Hepatocyte (in vitro differentiated cells): Measurements from ENCODE around the gene EPHB2. TPM values are rescaled to one million over a fixed set of nuclear protein-coding genes. Genes with fewer than 3 reads are reported as not detected.

ENCODE experiments used
- DNase-seq: peaks from one replicate; pipeline ENCODE4 v3.0.0-alpha.2; 2016; ENCODE audit warnings: low spot score
- H2AFZ ChIP-seq: fragments of 200-600 bp; sonication (generic); 2 replicates; pipeline ENCODE4 v1.6.0; 2016; ENCODE audit warnings: antibody characterized with exemption, mild to moderate bottlenecking
- H3K27ac ChIP-seq: fragments of 200-600 bp; sonication (generic); 2 replicates; pipeline ENCODE4 v1.5.1; 2016; ENCODE audit warnings: mild to moderate bottlenecking
- H3K27me3 ChIP-seq: fragments of 200-600 bp; sonication (generic); 2 replicates; pipeline ENCODE4 v1.6.1; 2016
- H3K36me3 ChIP-seq: fragments of 200-600 bp; sonication (generic); replicated peaks from 2 replicates; pipeline ENCODE4 v1.5.1; 2016; ENCODE audit warnings: low read depth; ENCODE audit not compliant: insufficient read depth
- H3K4me1 ChIP-seq: fragments of 200-600 bp; sonication (generic); 2 replicates; pipeline ENCODE4 v1.5.1; 2016; ENCODE audit warnings: mild to moderate bottlenecking, moderate library complexity; ENCODE audit not compliant: insufficient read depth
- H3K4me2 ChIP-seq: fragments of 200-600 bp; sonication (generic); 2 replicates; pipeline ENCODE4 v1.6.0; 2016
- H3K4me3 ChIP-seq: fragments of 200-600 bp; sonication (generic); 2 replicates; pipeline ENCODE4 v1.5.1; 2016; ENCODE audit warnings: mild to moderate bottlenecking
- H3K79me2 ChIP-seq: fragments of 200-600 bp; sonication (generic); 2 replicates; pipeline ENCODE4 v1.6.0; 2017; ENCODE audit warnings: mild to moderate bottlenecking
- H3K9me2 ChIP-seq: fragments of 200-600 bp; sonication (generic); replicated peaks from 2 replicates; pipeline ENCODE4 v1.6.0; 2017; ENCODE audit warnings: mild to moderate bottlenecking; ENCODE audit not compliant: insufficient read depth
- H3K9me3 ChIP-seq: fragments of 200-600 bp; sonication (generic); 2 replicates; pipeline ENCODE4 v1.5.1; 2016; ENCODE audit warnings: low read depth, mild to moderate bottlenecking
- H4K20me1 ChIP-seq: fragments of 200-600 bp; sonication (generic); 2 replicates; pipeline ENCODE4 v1.6.0; 2016; ENCODE audit warnings: mild to moderate bottlenecking; ENCODE audit not compliant: insufficient read depth, poor library complexity, severe bottlenecking
- CTCF ChIP-seq: fragments of 200-600 bp; sonication (generic); IDR thresholded peaks from 2 replicates; pipeline ENCODE4 v1.5.1; 2016; ENCODE audit warnings: antibody characterized with exemption, mild to moderate bottlenecking; ENCODE audit not compliant: poor library complexity
- EZH2 ChIP-seq: fragments of 200-600 bp; sonication (generic); IDR thresholded peaks from 2 replicates; pipeline ENCODE4 v1.6.1; 2016; ENCODE audit warnings: antibody characterized with exemption, mild to moderate bottlenecking, borderline replicate concordance
- EZH2phosphoT487 ChIP-seq: fragments of 200-600 bp; sonication (generic); IDR thresholded peaks from one replicate; pipeline ENCODE4 v1.6.1; 2018; ENCODE audit warnings: antibody characterized with exemption, mild to moderate bottlenecking, low read depth, moderate library complexity; ENCODE audit not compliant: unreplicated experiment, severe bottlenecking
- WGBS: methylation state at CpG from one replicate; pipeline ENCODE4 v1.1.6; 2016; ENCODE audit warnings: low lambda C conversion rate; ENCODE audit errors: missing lambda C conversion rate; 5-methylcytosine and 5-hydroxymethylcytosine counted together
- polyA plus RNA-seq: library from polyadenylated mRNA; unstranded; fragments of >200 nt; fragmentation: Nextera tagmentation; extraction: Ambion mirVana; gene quantifications from 2 replicates; pipeline ENCODE4 v1.2.1, GENCODE V29; 2016
- total RNA-seq: library from RNA; depleted of rRNA; stranded (reverse); fragments of >200 nt; gene quantifications from 2 replicates; pipeline ENCODE4 v1.2.3, GENCODE V29; 2014

The EPHB2 gene
- total and polyA plus RNA-seq, 2 experiments from 2014 or later = 17.2 to 18.3 TPM

GRCh38 chr1:22789356-22789994 lies 78.8 kb downstream of the EPHB2 start:
- Histone ChIP-seq H2AFZ (no peak overlapping the region), H3K9me3 (no peaks in the 10 kb centered on the region), H3K9me2 (no peaks in the 10 kb centered on the region), H4K20me1 (no peaks in the 10 kb centered on the region), H3K79me2 (no peaks in the 10 kb centered on the region), H3K4me1 (peaks cover 6% of the 10 kb centered on the region), H3K27ac (no peak overlapping the region), H3K27me3 (peaks cover 4% of the 10 kb centered on the region), H3K4me2 (no peak overlapping the region), H3K36me3 (no peaks in the 10 kb centered on the region), H3K4me3 (no peak overlapping the region)
- 71% methylated on average over 6 of the region's 6 CpGs for WGBS
- no peak for TF ChIP-seq EZH2phosphoT487
- no peak for TF ChIP-seq EZH2
- no peak for TF ChIP-seq CTCF
- no peak for DNase-seq

- H3K4me1 ChIP-seq = peaks cover 14% of the 10 kb centered on the region
- H3K9me2 ChIP-seq = no peaks in the 10 kb centered on the region
- no peak for DNase-seq
- H2AFZ ChIP-seq = no peak overlapping the region
- no peak overlapping the region for H3K4me2 ChIP-seq
- H3K4me3 ChIP-seq = no peak overlapping the region
- no peaks in the 10 kb centered on the region for H3K79me2 ChIP-seq
- 76% methylated on average over 13 of the region's 13 CpGs for WGBS
- peaks cover 4% of the 10 kb centered on the region for H3K27me3 ChIP-seq
- TF ChIP-seq EZH2 (no peak), EZH2phosphoT487 (no peak), CTCF (no peak)
- H3K36me3 ChIP-seq = no peaks in the 10 kb centered on the region
- no peaks in the 10 kb centered on the region for H3K9me3 ChIP-seq
- no peaks in the 10 kb centered on the region for H4K20me1 ChIP-seq
- H3K27ac ChIP-seq = no peak overlapping the region
Measured at GRCh38 chr1:22790232-22791008, 79.8 kb downstream of the EPHB2 start.

GRCh38 chr1:22791831-22792347 lies 81.2 kb downstream of the EPHB2 start:
- Histone ChIP-seq H3K27ac (no peak overlapping the region), H2AFZ (no peak overlapping the region), H3K36me3 (no peaks in the 10 kb centered on the region), H3K79me2 (no peaks in the 10 kb centered on the region), H3K27me3 (no peaks in the 10 kb centered on the region), H3K4me1 (peaks cover 14% of the 10 kb centered on the region), H4K20me1 (no peaks in the 10 kb centered on the region), H3K4me2 (no peak overlapping the region), H3K9me2 (no peaks in the 10 kb centered on the region), H3K4me3 (no peak overlapping the region), H3K9me3 (no peaks in the 10 kb centered on the region)
- TF ChIP-seq CTCF (no peak), EZH2 (no peak), EZH2phosphoT487 (no peak)
- WGBS = 78% methylated on average over 5 of the region's 6 CpGs
- DNase-seq = no peak
